Ascending aorta (tissue), 2 donors: Measurements from ENCODE around the gene RASL11B. TPM values are rescaled to one million over a fixed set of nuclear protein-coding genes. Genes with fewer than 3 reads are reported as not detected.

Source experiments
- DNase-seq, 2 donors: peaks; one replicate each; pipeline ENCODE4 v3.0.0-alpha.2; 2019; ENCODE audit warnings: low spot score in 2 of 2
- H3K27ac ChIP-seq, 2 donors: fragments of 200-600 bp; sonication (generic); one replicate each; pipeline ENCODE4 v1.5.1; 2016 to 2017; ENCODE audit warnings: mild to moderate bottlenecking in 1 of 2
- H3K27me3 ChIP-seq: fragments of 200-600 bp; sonication (generic); one replicate; pipeline ENCODE4 v1.5.1; 2017
- H3K36me3 ChIP-seq, 2 donors: fragments of 200-600 bp; sonication (generic); one replicate each; pipeline ENCODE4 v1.5.1; 2016
- H3K4me1 ChIP-seq, 2 donors: fragments of 200-600 bp; sonication (generic); one replicate each; pipeline ENCODE4 v1.5.1; 2016 to 2017; ENCODE audit warnings: mild to moderate bottlenecking in 1 of 2
- H3K4me3 ChIP-seq, 2 donors: fragments of 200-600 bp; sonication (generic); one replicate each; pipeline ENCODE4 v1.5.1; 2016 to 2017; ENCODE audit warnings: mild to moderate bottlenecking in 1 of 2
- H3K9me3 ChIP-seq, 2 donors: fragments of 200-600 bp; sonication (generic); one replicate each; pipeline ENCODE4 v1.5.1; 2016
- CTCF ChIP-seq, 3 experiments: fragments of 200-600 bp in 2 of 3; fragments of 450-650 bp in 1 of 3; sonication (generic) in 2 of 3; IDR thresholded peaks; one replicate each; pipeline ENCODE4 v1.5.1; 2016 to 2019; ENCODE audit warnings: antibody characterized with exemption in 3 of 3, mild to moderate bottlenecking in 1 of 3, moderate library complexity in 1 of 3
- intact Hi-C: fragments of 100-400 bp; cut with DNase I; formaldehyde crosslinking; loops from one replicate; pipeline ENCODE4 v1.15.1; 2023
- total RNA-seq: library from RNA; depleted of rRNA; stranded (reverse); fragments of >200 nt; gene quantifications from one replicate; pipeline ENCODE4 v1.1.0, GENCODE V29; 2016

The RASL11B gene
- total RNA-seq, 1 donor from 2014 or later: not detected

GRCh38 chr4:52836120-52836519 is 26.0 kb upstream of the RASL11B start:
- DNase-seq: no peak
- TF ChIP-seq CTCF (IDR thresholded peaks at IDR 0.05): no peak
- intact Hi-C loops: no loop called here
- no peak overlapping the region for H3K4me3 ChIP-seq
- no peaks in the 10 kb centered on the region for H3K4me1 ChIP-seq
- H3K27ac ChIP-seq: no peak overlapping the region
- no peaks in the 10 kb centered on the region for H3K27me3 ChIP-seq
- no peaks in the 10 kb centered on the region for H3K9me3 ChIP-seq
- H3K36me3 ChIP-seq: no peaks in the 10 kb centered on the region

GRCh38 chr4:52836678-52837077 is 25.4 kb upstream of the RASL11B start:
- H3K9me3 ChIP-seq: no peaks in the 10 kb centered on the region
- TF ChIP-seq CTCF (IDR thresholded peaks at IDR 0.05): no peak
- DNase-seq: no peak
- H3K4me3 ChIP-seq: no peak overlapping the region
- no peaks in the 10 kb centered on the region for H3K36me3 ChIP-seq
- no peaks in the 10 kb centered on the region for H3K27me3 ChIP-seq
- intact Hi-C loops: no loop called here
- no peak overlapping the region for H3K27ac ChIP-seq
- no peaks in the 10 kb centered on the region for H3K4me1 ChIP-seq

GRCh38 chr4:52837716-52838558 is 24.2 kb upstream of the RASL11B start:
- Histone ChIP-seq H3K4me3 (no peak overlapping the region), H3K27ac (no peak overlapping the region), H3K36me3 (no peaks in the 10 kb centered on the region), H3K27me3 (no peaks in the 10 kb centered on the region), H3K4me1 (no peaks in the 10 kb centered on the region), H3K9me3 (no peaks in the 10 kb centered on the region)
- DNase-seq: no peak
- TF ChIP-seq CTCF (IDR thresholded peaks at IDR 0.05): no peak
- intact Hi-C loops: no loop called here

- intact Hi-C loops: no loop called here
- Histone ChIP-seq H3K27ac (no peak overlapping the region), H3K4me1 (no peaks in the 10 kb centered on the region), H3K27me3 (no peaks in the 10 kb centered on the region), H3K4me3 (no peak overlapping the region), H3K36me3 (no peaks in the 10 kb centered on the region), H3K9me3 (no peaks in the 10 kb centered on the region)
- TF ChIP-seq CTCF (IDR thresholded peaks at IDR 0.05): no peak
- no peak for DNase-seq
Measured at GRCh38 chr4:52838729-52839586, 23.2 kb upstream of the RASL11B start.

- no peaks in the 10 kb centered on the region for H3K9me3 ChIP-seq
- TF ChIP-seq CTCF (IDR thresholded peaks at IDR 0.05): no peak
- no peak overlapping the region for H3K4me3 ChIP-seq
- no peaks in the 10 kb centered on the region for H3K27me3 ChIP-seq
- H3K36me3 ChIP-seq: no peaks in the 10 kb centered on the region
- intact Hi-C loops: loop anchor here (5.0 kb wide), 1 partner anchor 1647 kb away; no protein-coding TSS in a partner anchor
- DNase-seq: no peak
- no peaks in the 10 kb centered on the region for H3K4me1 ChIP-seq
- H3K27ac ChIP-seq: no peak overlapping the region
Measured at GRCh38 chr4:52840531-52841370, 21.4 kb upstream of the RASL11B start.
